Neuronal stem cell (in vitro differentiated cells): ENCODE measurements around the gene SRGAP2C. TPM values are rescaled to one million over a fixed set of nuclear protein-coding genes. Genes with fewer than 3 reads are reported as not detected.
"Not testable (repeated sequence)": the region's sequence is repeated elsewhere in the genome, so short reads cannot be mapped to it uniquely, and the experiment has no call there.

Experiments used
- DNase-seq: peaks from one replicate; pipeline ENCODE4 v3.0.0-alpha.2; 2013; ENCODE audit warnings: low spot score
- H2AFZ ChIP-seq: one replicate; pipeline ENCODE4 v1.6.1; 2013; ENCODE audit warnings: mild to moderate bottlenecking, low read length, inconsistent platforms
- H2AK5ac ChIP-seq: 2 replicates; pipeline ENCODE4 v1.6.1; 2013; ENCODE audit warnings: low read depth, mild to moderate bottlenecking, inconsistent platforms, low read length, moderate library complexity, mixed read lengths
- H2BK120ac ChIP-seq: 2 replicates; pipeline ENCODE4 v1.6.1; 2013; ENCODE audit warnings: low read depth, mild to moderate bottlenecking, inconsistent platforms, low read length, moderate library complexity, mixed read lengths
- H2BK12ac ChIP-seq: one replicate; pipeline ENCODE4 v1.6.1; 2013; ENCODE audit warnings: low read length, inconsistent platforms
- H2BK15ac ChIP-seq: 2 replicates; pipeline ENCODE4 v1.6.1; 2013; ENCODE audit warnings: mild to moderate bottlenecking, low read length, inconsistent platforms, mixed read lengths
- H2BK5ac ChIP-seq: one replicate; pipeline ENCODE4 v1.6.1; 2013; ENCODE audit warnings: inconsistent platforms, mild to moderate bottlenecking, low read length, moderate library complexity
- H3K14ac ChIP-seq: one replicate; pipeline ENCODE4 v1.6.1; 2013; ENCODE audit warnings: low read length, inconsistent platforms
- H3K18ac ChIP-seq: 2 replicates; pipeline ENCODE4 v1.6.1; 2013; ENCODE audit warnings: low read length, inconsistent platforms
- H3K23ac ChIP-seq: 2 replicates; pipeline ENCODE4 v1.6.1; 2013; ENCODE audit warnings: low read depth, mild to moderate bottlenecking, mixed read lengths, low read length, inconsistent platforms; ENCODE audit not compliant: poor library complexity
- H3K27ac ChIP-seq: replicated peaks from 3 replicates; pipeline ENCODE4 v1.5.1; 2013; ENCODE audit warnings: low read length, inconsistent platforms
- H3K27me3 ChIP-seq, 3 experiments: 2 replicates each; pipeline ENCODE4 v1.6.1; 2013; ENCODE audit warnings: low read length in 3 of 3, mild to moderate bottlenecking in 2 of 3, inconsistent platforms in 1 of 3, low read depth in 1 of 3, mixed read lengths in 1 of 3, moderate library complexity in 1 of 3; ENCODE audit not compliant: control insufficient read depth in 3 of 3, insufficient read depth in 3 of 3
- H3K36me3 ChIP-seq, 2 donors: replicated peaks in 1 of 2; 2 replicates each; pipeline ENCODE4 v1.6.1; 2013; ENCODE audit warnings: low read length in 2 of 2; ENCODE audit not compliant: control insufficient read depth in 2 of 2, insufficient read depth in 2 of 2
- H3K4ac ChIP-seq: 2 replicates; pipeline ENCODE4 v1.6.1; 2013; ENCODE audit warnings: inconsistent platforms, mild to moderate bottlenecking, low read length, moderate library complexity
- H3K4me1 ChIP-seq, 2 donors: 1 replicate in 1 of 2; 2 replicates in 1 of 2; pipeline ENCODE4 v1.6.1; 2013; ENCODE audit warnings: low read length in 2 of 2, low read depth in 1 of 2; ENCODE audit not compliant: control insufficient read depth in 2 of 2, insufficient read depth in 1 of 2
- H3K4me2 ChIP-seq: one replicate; pipeline ENCODE4 v1.6.1; 2013; ENCODE audit warnings: mild to moderate bottlenecking, low read length, inconsistent platforms; ENCODE audit not compliant: insufficient read depth, poor library complexity, severe bottlenecking
- H3K4me3 ChIP-seq, 2 donors: 2 replicates each; pipeline ENCODE4 v1.5.1; 2013; ENCODE audit warnings: low read length in 2 of 2, mild to moderate bottlenecking in 2 of 2, inconsistent platforms in 1 of 2, moderate library complexity in 1 of 2
- H3K79me1 ChIP-seq: one replicate; pipeline ENCODE4 v1.6.1; 2013; ENCODE audit warnings: low read depth, mild to moderate bottlenecking, inconsistent platforms, low read length, moderate library complexity
- H3K9ac ChIP-seq: one replicate; pipeline ENCODE4 v1.6.1; 2013; ENCODE audit warnings: mild to moderate bottlenecking, low read depth, low read length, inconsistent platforms; ENCODE audit not compliant: poor library complexity
- H3K9me3 ChIP-seq, 2 donors: replicated peaks in 1 of 2; 2 replicates each; pipeline versions ENCODE3 to v1.6.1; 2013; ENCODE audit warnings: low read length in 2 of 2, mild to moderate bottlenecking in 2 of 2, inconsistent platforms in 1 of 2, low read depth in 1 of 2, mixed read lengths in 1 of 2, moderate library complexity in 1 of 2; ENCODE audit not compliant: control insufficient read depth in 2 of 2, insufficient read depth in 1 of 2
- H4K8ac ChIP-seq: one replicate; pipeline ENCODE4 v1.6.1; 2013; ENCODE audit warnings: low read depth, mild to moderate bottlenecking, inconsistent platforms, low read length, moderate library complexity
- H4K91ac ChIP-seq: one replicate; pipeline ENCODE4 v1.6.1; 2013; ENCODE audit warnings: low read length, low read depth, mild to moderate bottlenecking, inconsistent platforms; ENCODE audit not compliant: poor library complexity
- WGBS, 2 donors: extraction: QIAGEN DNeasy Blood & Tissue Kit; methylation state at CpG; one replicate each; pipeline ENCODE4 v1.1.7; 2013; ENCODE audit warnings: missing lambda C conversion rate in 2 of 2, mixed read lengths in 1 of 2; ENCODE audit not compliant: insufficient read length in 2 of 2, insufficient replicate concordance in 1 of 2; ENCODE audit errors: extremely low coverage in 2 of 2; 5-methylcytosine and 5-hydroxymethylcytosine counted together
- polyA plus RNA-seq, 2 experiments: library from polyadenylated mRNA; stranded (reverse); fragments of 200-250 nt; gene quantifications; one replicate each; pipeline ENCODE4 v1.2.3, GENCODE V29; 2013

The SRGAP2C gene
- polyA plus RNA-seq (2013, experiment 1 of 2) = 16.7 TPM
- 18.2 TPM for polyA plus RNA-seq (2013, experiment 2 of 2)

- not testable (repeated sequence) for H3K27ac ChIP-seq, H3K18ac ChIP-seq, H3K4me1 ChIP-seq, H4K8ac ChIP-seq, H3K4ac ChIP-seq, H3K36me3 ChIP-seq, H2BK120ac ChIP-seq, H3K27me3 ChIP-seq, H3K23ac ChIP-seq, H2BK15ac ChIP-seq, H4K91ac ChIP-seq, H2BK12ac ChIP-seq, H3K14ac ChIP-seq, H3K9me3 ChIP-seq, H2BK5ac ChIP-seq, H2AK5ac ChIP-seq, H3K79me1 ChIP-seq, H3K9ac ChIP-seq
- H2AFZ ChIP-seq = peak within 1 kb of the TSS; percentile 45
- WGBS, 2 donors = no CpG with 5 or more reads among the region's 54 CpGs
- peak within 1 kb of the TSS; percentile 25 for H3K4me2 ChIP-seq
- peak within 1 kb of the TSS; percentile 45 to 75 for H3K4me3 ChIP-seq
- peak; percentile 95 for DNase-seq
Observed at GRCh38 chr1:121184290-121185127, at the start of gene SRGAP2C, which contains the start of gene FAM72B. Gene SRGAP2C (plus strand): TSS chr1:121184975. CDS start chr1:121187447, 2,472 bp downstream. Gene FAM72B (minus strand): TSS chr1:121184340. CDS start chr1:121183489, 851 bp downstream.

- not testable (repeated sequence) for H3K4me1 ChIP-seq, H2BK5ac ChIP-seq, H4K91ac ChIP-seq, H2AFZ ChIP-seq, H2BK12ac ChIP-seq, H3K18ac ChIP-seq, H4K8ac ChIP-seq, H3K27ac ChIP-seq, H3K4me2 ChIP-seq, H3K27me3 ChIP-seq, H3K23ac ChIP-seq, H3K36me3 ChIP-seq, H3K14ac ChIP-seq, H2BK15ac ChIP-seq, H3K9me3 ChIP-seq, H3K4me3 ChIP-seq, H3K9ac ChIP-seq, H2BK120ac ChIP-seq, H3K4ac ChIP-seq, H2AK5ac ChIP-seq, H3K79me1 ChIP-seq, DNase-seq
- WGBS, 2 donors = no CpG with 5 or more reads among the region's 6 CpGs
Observed at GRCh38 chr1:121140393-121140792, 44.4 kb upstream of the SRGAP2C start.

- not testable (repeated sequence) for H3K79me1 ChIP-seq, H3K23ac ChIP-seq, H2BK5ac ChIP-seq, H3K4me2 ChIP-seq, H2BK12ac ChIP-seq, H3K14ac ChIP-seq, H2AFZ ChIP-seq, H3K27me3 ChIP-seq, H3K9ac ChIP-seq, H3K4me1 ChIP-seq, H2AK5ac ChIP-seq, DNase-seq, H3K4me3 ChIP-seq, H3K18ac ChIP-seq, H3K9me3 ChIP-seq, H4K8ac ChIP-seq, H4K91ac ChIP-seq, H2BK15ac ChIP-seq, H3K36me3 ChIP-seq, H2BK120ac ChIP-seq, H3K27ac ChIP-seq, H3K4ac ChIP-seq
- no CpG with 5 or more reads among the region's 9 CpGs for WGBS, 2 donors
Observed at GRCh38 chr1:121148489-121149190, 36.1 kb upstream of the SRGAP2C start.

GRCh38 chr1:121151294-121151693, 33.5 kb upstream of the SRGAP2C start:
- WGBS, 2 donors = no CpG with 5 or more reads among the region's 1 CpG
- H3K4me2 ChIP-seq, H3K4me3 ChIP-seq, H2BK15ac ChIP-seq, H3K18ac ChIP-seq, DNase-seq, H3K27me3 ChIP-seq, H3K14ac ChIP-seq, H3K36me3 ChIP-seq, H4K8ac ChIP-seq, H3K9ac ChIP-seq, H2BK120ac ChIP-seq, H3K23ac ChIP-seq, H3K79me1 ChIP-seq, H2AFZ ChIP-seq, H2AK5ac ChIP-seq, H4K91ac ChIP-seq, H3K9me3 ChIP-seq, H2BK5ac ChIP-seq, H3K4ac ChIP-seq, H3K4me1 ChIP-seq, H2BK12ac ChIP-seq, H3K27ac ChIP-seq: not testable (repeated sequence)
